Gastrocnemius medialis (tissue), 4 donors: Measurements from ENCODE around the gene SPAG5. TPM values are rescaled to one million over a fixed set of nuclear protein-coding genes. Genes with fewer than 3 reads are reported as not detected.
A peak's percentile ranks its signal among the peaks of the same experiment; 100 is the strongest.
"Not testable (repeated sequence)": the region's sequence is repeated elsewhere in the genome, so short reads cannot be mapped to it uniquely, and the experiment has no call there.

Experiments used
- ATAC-seq, 2 donors: fragments of 150-250 bp; one replicate each; pipeline ENCODE4 v1.9.1; 2016
- DNase-seq, 2 donors: peaks; one replicate each; pipeline ENCODE4 v3.0.0-alpha.2; 2019
- H3K27ac ChIP-seq, 4 donors: fragments of 200-600 bp; sonication (generic); 1 replicate in 1 of 4; 2 replicates in 3 of 4; pipeline ENCODE4 v1.5.1; 2016 to 2018; ENCODE audit warnings: mild to moderate bottlenecking in 2 of 4, moderate library complexity in 1 of 4
- H3K27me3 ChIP-seq, 3 donors: fragments of 200-600 bp; sonication (generic) in 2 of 3; 1 replicate in 1 of 3; 2 replicates in 2 of 3; pipeline versions ENCODE4 v1.5.1 to v1.6.0; 2016 to 2019; ENCODE audit warnings: mild to moderate bottlenecking in 1 of 3, moderate library complexity in 1 of 3
- H3K36me3 ChIP-seq, 2 donors: fragments of 200-600 bp; sonication (generic) in 1 of 2; one replicate each; pipeline ENCODE4 v1.5.1; 2017 to 2018
- H3K4me1 ChIP-seq, 2 donors: fragments of 200-600 bp; sonication (generic) in 1 of 2; one replicate each; pipeline ENCODE4 v1.5.1; 2016 to 2017; ENCODE audit warnings: mild to moderate bottlenecking in 2 of 2
- H3K4me3 ChIP-seq, 4 donors: fragments of 200-600 bp; sonication (generic) in 3 of 4; 1 replicate in 1 of 4; 2 replicates in 3 of 4; pipeline ENCODE4 v1.5.1; 2016 to 2019; ENCODE audit warnings: mild to moderate bottlenecking in 2 of 4
- H3K9me3 ChIP-seq, 3 donors: fragments of 200-600 bp; sonication (generic) in 2 of 3; 1 replicate in 1 of 3; 2 replicates in 2 of 3; pipeline ENCODE4 v1.5.1; 2016 to 2019
- POLR2A ChIP-seq, 2 donors: fragments of 450-650 bp; IDR thresholded peaks; one replicate each; pipeline ENCODE4 v1.6.1; 2017; ENCODE audit warnings: antibody characterized with exemption in 2 of 2, mild to moderate bottlenecking in 2 of 2, moderate library complexity in 2 of 2
- in situ Hi-C, 4 donors: fragments of 200-750 bp; cut with MboI; loops; one replicate each; pipeline versions ENCODE4 v1.15.0 to v1.8.0; 2017; ENCODE audit warnings: low sequenced_read_pairs in 4 of 4
- intact Hi-C: fragments of 100-400 bp; cut with DNase I; formaldehyde crosslinking; loops from one replicate; pipeline ENCODE4 v1.15.1; 2023; ENCODE audit warnings: low total_unique reads
- total RNA-seq, 4 donors: library from RNA; depleted of rRNA; stranded (reverse); fragments of >200 nt; gene quantifications; one replicate each; pipeline versions ENCODE4 v1.1.0 to v1.2.3, GENCODE V29; 2016
- TF ChIP-seq, protein P1 (sequence below), 5 experiments: fragments of 450-650 bp in 3 of 5; fragments of 200-600 bp in 2 of 5; sonication (generic) in 2 of 5; IDR thresholded peaks in 4 of 5; conservative IDR thresholded peaks in 1 of 5; 1 replicate in 4 of 5; 2 replicates in 1 of 5; pipeline ENCODE4 v1.5.1; 2016 to 2019; ENCODE audit warnings: antibody characterized with exemption in 5 of 5, mild to moderate bottlenecking in 3 of 5, moderate library complexity in 3 of 5

Gene SPAG5
- total RNA-seq, 4 donors from 2014 or later, result 0.41 to 1.5 (median 0.96) TPM

GRCh38 chr17:28577466-28577824 is 21.4 kb downstream of the SPAG5 start:
- intact Hi-C loops, result loop anchor here (2.0 kb wide), 1 partner anchor 25 kb away; the partner anchor contains the start of gene UNC119
- in situ Hi-C loops, result no loop called here
- TF ChIP-seq, protein P1, sequence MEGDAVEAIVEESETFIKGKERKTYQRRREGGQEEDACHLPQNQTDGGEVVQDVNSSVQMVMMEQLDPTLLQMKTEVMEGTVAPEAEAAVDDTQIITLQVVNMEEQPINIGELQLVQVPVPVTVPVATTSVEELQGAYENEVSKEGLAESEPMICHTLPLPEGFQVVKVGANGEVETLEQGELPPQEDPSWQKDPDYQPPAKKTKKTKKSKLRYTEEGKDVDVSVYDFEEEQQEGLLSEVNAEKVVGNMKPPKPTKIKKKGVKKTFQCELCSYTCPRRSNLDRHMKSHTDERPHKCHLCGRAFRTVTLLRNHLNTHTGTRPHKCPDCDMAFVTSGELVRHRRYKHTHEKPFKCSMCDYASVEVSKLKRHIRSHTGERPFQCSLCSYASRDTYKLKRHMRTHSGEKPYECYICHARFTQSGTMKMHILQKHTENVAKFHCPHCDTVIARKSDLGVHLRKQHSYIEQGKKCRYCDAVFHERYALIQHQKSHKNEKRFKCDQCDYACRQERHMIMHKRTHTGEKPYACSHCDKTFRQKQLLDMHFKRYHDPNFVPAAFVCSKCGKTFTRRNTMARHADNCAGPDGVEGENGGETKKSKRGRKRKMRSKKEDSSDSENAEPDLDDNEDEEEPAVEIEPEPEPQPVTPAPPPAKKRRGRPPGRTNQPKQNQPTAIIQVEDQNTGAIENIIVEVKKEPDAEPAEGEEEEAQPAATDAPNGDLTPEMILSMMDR (IDR thresholded peaks at IDR 0.05 in 4 of 5, conservative IDR thresholded peaks at IDR 0.05 in 1 of 5), result no peak
- TF ChIP-seq POLR2A (IDR thresholded peaks at IDR 0.05), result no peak
- H3K4me1 ChIP-seq, result peaks cover under 1 to 9% of the 10 kb centered on the region in 2 donors
- no peak for DNase-seq
- H3K27me3 ChIP-seq, result no peaks in the 10 kb centered on the region
- no peaks in the 10 kb centered on the region for H3K36me3 ChIP-seq
- H3K27ac ChIP-seq, result no peak overlapping the region
- H3K9me3 ChIP-seq, result no peaks in the 10 kb centered on the region
- H3K4me3 ChIP-seq, result no peak overlapping the region
- no peak for ATAC-seq

DNA sequence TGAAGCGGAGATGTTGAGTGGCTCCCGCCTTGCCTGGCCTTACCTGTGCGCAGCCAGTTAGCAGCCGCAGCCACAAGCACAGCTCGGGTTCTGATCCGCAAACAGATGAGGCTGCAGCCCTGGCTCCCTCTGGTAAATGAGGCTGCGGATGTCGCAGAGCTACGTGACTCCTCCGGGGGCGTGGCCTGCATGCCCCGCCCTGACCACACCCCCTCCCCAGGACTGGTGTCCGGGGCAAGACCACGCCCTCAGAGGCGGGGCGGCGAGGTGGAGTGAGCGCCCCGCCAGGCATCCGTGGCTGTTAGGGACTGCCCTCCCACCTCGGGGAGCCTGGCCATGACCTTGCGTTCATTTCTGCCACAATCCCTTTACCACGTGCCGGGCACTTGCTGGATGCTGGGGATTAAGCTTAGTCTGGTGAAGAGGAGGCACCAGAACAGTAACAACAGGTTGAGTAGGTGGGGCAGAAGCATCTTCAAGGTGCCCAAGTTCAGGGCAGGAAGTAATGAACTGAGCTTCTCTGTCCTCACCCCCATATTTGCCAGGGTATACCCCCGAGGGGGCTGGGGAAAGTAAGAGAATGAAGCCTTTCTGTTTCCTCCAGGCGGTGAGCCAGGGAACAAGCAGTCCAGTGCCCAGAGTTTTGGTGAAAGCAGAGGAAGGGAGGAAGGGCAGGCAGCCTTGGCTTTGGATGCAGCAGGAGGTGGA is 21.9 kb downstream of the SPAG5 start, which contains the start of gene ALDOC:
TSS of gene ALDOC (minus strand) at position 138 of the 708 bp plus-strand sequence. CDS start 1,363 bp downstream, outside the sequence.
- H3K4me3 ChIP-seq, result peak within 1 kb of the TSS; percentile 32 to 45 (median 35)
- no peaks in the 10 kb centered on the region for H3K36me3 ChIP-seq
- ATAC-seq, result peak; percentile 85 to 92
- TF ChIP-seq, protein P1 (IDR thresholded peaks at IDR 0.05 in 4 of 5, conservative IDR thresholded peaks at IDR 0.05 in 1 of 5), result no peak
- peak; percentile 67 to 82 for TF ChIP-seq POLR2A (IDR thresholded peaks at IDR 0.05)
- in situ Hi-C loops, result no loop called here
- peak; percentile 87 to 95 for DNase-seq
- H3K27ac ChIP-seq, result peak within 1 kb of the TSS in 1 of 4 donors; percentile 9
- intact Hi-C loops, result loop anchor here (2.0 kb wide), 1 partner anchor 24 kb away; the partner anchor contains the start of gene UNC119
- no peaks in the 10 kb centered on the region for H3K9me3 ChIP-seq
- peaks cover 6 to 15% of the 10 kb centered on the region in 2 donors for H3K4me1 ChIP-seq
- H3K27me3 ChIP-seq, result no peaks in the 10 kb centered on the region

GRCh38 chr17:28576016-28576415 is 22.8 kb downstream of the SPAG5 start:
- ATAC-seq, DNase-seq, H3K36me3 ChIP-seq, H3K27me3 ChIP-seq, H3K27ac ChIP-seq, H3K4me3 ChIP-seq, H3K9me3 ChIP-seq, in situ Hi-C loops: not testable (repeated sequence)
- H3K4me1 ChIP-seq, result peaks cover 9 to 16% of the 10 kb centered on the region in 2 donors
- intact Hi-C loops, result loop anchor here (2.0 kb wide), 1 partner anchor 23 kb away; the partner anchor contains the start of gene UNC119

DNA sequence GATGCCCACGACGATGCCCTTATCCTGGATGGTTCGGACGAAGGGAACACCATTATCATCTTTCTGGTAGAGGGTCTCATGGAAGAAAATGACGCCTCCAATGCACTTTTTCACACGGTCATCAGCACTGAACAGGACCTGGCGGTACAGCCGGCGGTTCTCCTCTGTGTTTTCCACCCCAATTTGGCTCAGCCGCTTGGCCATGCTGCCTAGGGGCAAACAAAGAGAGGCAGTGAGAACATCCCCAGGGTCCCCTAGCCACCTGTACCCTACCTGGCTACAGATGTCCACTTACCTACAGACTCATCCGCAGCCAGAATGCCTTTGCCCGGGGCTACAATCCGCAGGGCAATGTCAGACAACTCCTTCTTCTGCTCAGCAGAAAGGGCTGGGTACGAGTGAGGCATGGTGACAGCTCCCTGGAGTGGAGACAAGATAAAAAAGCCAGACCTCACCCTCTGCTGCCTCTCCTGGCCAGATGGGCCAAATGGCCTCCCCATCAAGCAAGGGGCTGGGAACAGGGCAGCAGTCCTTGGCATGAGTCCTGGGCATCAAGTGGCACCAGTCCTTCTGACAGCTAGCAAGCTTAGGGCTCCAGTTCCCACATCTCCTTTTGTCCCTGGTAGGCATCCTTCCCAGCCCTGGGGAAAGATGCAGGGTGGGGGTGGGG is 23.6 kb downstream of the SPAG5 start:
- no peaks in the 10 kb centered on the region for H3K36me3 ChIP-seq
- ATAC-seq, result no peak
- H3K9me3 ChIP-seq, result no peaks in the 10 kb centered on the region
- no peak for DNase-seq
- in situ Hi-C loops (no loop called here), intact Hi-C loops (no loop called here)
- no peak for TF ChIP-seq POLR2A (IDR thresholded peaks at IDR 0.05)
- H3K4me1 ChIP-seq, result peaks cover 13 to 20% of the 10 kb centered on the region in 2 donors
- H3K27me3 ChIP-seq, result no peaks in the 10 kb centered on the region
- no peak overlapping the region for H3K27ac ChIP-seq
- H3K4me3 ChIP-seq, result no peak overlapping the region

DNA sequence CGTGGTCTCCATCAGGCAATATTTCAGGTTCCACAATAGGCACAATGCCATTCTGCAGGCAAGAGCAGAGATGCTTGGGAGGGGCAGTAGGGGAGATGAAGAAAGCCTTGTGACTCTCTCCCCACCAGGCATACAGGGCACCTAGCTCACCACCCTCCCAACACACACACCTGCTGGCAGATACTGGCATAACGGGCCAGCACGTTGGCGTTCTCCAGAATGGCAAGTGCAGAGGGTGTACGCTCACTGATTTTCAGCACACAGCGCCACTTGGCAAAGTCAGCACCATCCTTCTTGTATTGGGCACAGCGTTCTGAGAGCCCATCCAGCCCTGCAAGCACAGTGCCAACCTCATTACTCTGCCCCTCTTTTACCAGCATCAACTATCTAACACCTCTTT is 24.3 kb downstream of the SPAG5 start:
- Histone ChIP-seq H3K36me3 (no peaks in the 10 kb centered on the region), H3K4me1 (peaks cover 19 to 25% of the 10 kb centered on the region in 2 donors), H3K9me3 (no peaks in the 10 kb centered on the region), H3K27me3 (no peaks in the 10 kb centered on the region), H3K27ac (no peak overlapping the region), H3K4me3 (no peak overlapping the region)
- ATAC-seq, result no peak
- intact Hi-C loops (no loop called here), in situ Hi-C loops (loop anchor here in 1 of 4 donors (25.0 kb wide), 1 partner anchor 88 kb away; the partner anchor contains the start of genes SDF2 and SUPT6H)
- no peak for TF ChIP-seq POLR2A (IDR thresholded peaks at IDR 0.05)
- TF ChIP-seq, protein P1 (IDR thresholded peaks at IDR 0.05 in 4 of 5, conservative IDR thresholded peaks at IDR 0.05 in 1 of 5), result no peak
- no peak for DNase-seq
